Measurements from ENCODE around the gene PFN4. TPM values are rescaled to one million over a fixed set of nuclear protein-coding genes. Genes with fewer than 3 reads are reported as not detected.
"Not testable (repeated sequence)": the region's sequence is repeated elsewhere in the genome, so short reads cannot be mapped to it uniquely, and the experiment has no call there.

Gene PFN4
- 0.23 and 1.7 TPM in 2 replicates for total RNA-seq

GRCh38 chr2:24123195-24123921 is at the start of gene PFN4, which contains the start of gene FAM228B:
PFN4 (minus strand) TSS chr2:24123334; CDS start chr2:24122535, 799 bp downstream.
FAM228B (plus strand) TSS chr2:24123469; CDS start chr2:24124362, 893 bp downstream.
- DNase-seq, result peak; percentile 86

GRCh38 chr2:24169023-24169422 is 45.9 kb upstream of the PFN4 start:
- DNase-seq, result no peak

- DNase-seq, result peak; percentile 46
Measured at GRCh38 chr2:24164416-24164973, 41.4 kb upstream of the PFN4 start.

GRCh38 chr2:24163601-24164000 is 40.5 kb upstream of the PFN4 start:
- DNase-seq, result no peak

- DNase-seq, result no peak
Measured at GRCh38 chr2:24163186-24163585, 40.1 kb upstream of the PFN4 start.

GRCh38 chr2:24162494-24162893 is 39.4 kb upstream of the PFN4 start:
- DNase-seq, result no peak

- no peak for DNase-seq
Measured at GRCh38 chr2:24160761-24161160, 37.6 kb upstream of the PFN4 start.

- DNase-seq, result no peak
Measured at GRCh38 chr2:24159708-24160107, 36.6 kb upstream of the PFN4 start.

- DNase-seq, result no peak
Measured at GRCh38 chr2:24158131-24158530, 35.0 kb upstream of the PFN4 start.

GRCh38 chr2:24153478-24153877 is 30.3 kb upstream of the PFN4 start:
- DNase-seq, result no peak

GRCh38 chr2:24152413-24153197 is 29.5 kb upstream of the PFN4 start:
- no peak for DNase-seq

GRCh38 chr2:24147364-24147763 is 24.2 kb upstream of the PFN4 start:
- no peak for DNase-seq

- not testable (repeated sequence) for DNase-seq
Measured at GRCh38 chr2:24140305-24140704, 17.2 kb upstream of the PFN4 start.

- DNase-seq, result no peak
Measured at GRCh38 chr2:24132543-24132942, 9.4 kb upstream of the PFN4 start.

- DNase-seq, result no peak
Measured at GRCh38 chr2:24125956-24126355, 2.8 kb upstream of the PFN4 start.

GRCh38 chr2:24123922-24124580 is 917 bp upstream of the PFN4 start:
- peak; percentile 50 for DNase-seq

GRCh38 chr2:24122366-24123194 is 554 bp downstream of the PFN4 start:
- DNase-seq, result peak; percentile 10

GRCh38 chr2:24121469-24121868 is 1.7 kb downstream of the PFN4 start:
- DNase-seq, result no peak

- no peak for DNase-seq
Measured at GRCh38 chr2:24121066-24121465, 2.1 kb downstream of the PFN4 start.

- no peak for DNase-seq
Measured at GRCh38 chr2:24117902-24118301, 5.2 kb downstream of the PFN4 start.

GRCh38 chr2:24115057-24115456 is 8.1 kb downstream of the PFN4 start:
- no peak for DNase-seq

- no peak for DNase-seq
Measured at GRCh38 chr2:24111407-24111901, 11.7 kb downstream of the PFN4 start.

All from dermis blood vessel endothelial cell (primary cell).